Ishikawa (cell line): ENCODE measurements around the gene ALG8.
A peak's percentile ranks its signal among the peaks of the same experiment; 100 is the strongest.

Source experiments
- CEBPB ChIP-seq: IDR thresholded peaks from 2 replicates; pipeline ENCODE4 v1.6.1; 2012
- CREB1 ChIP-seq: IDR thresholded peaks from 2 replicates; pipeline ENCODE4 v1.6.1; 2012; ENCODE audit warnings: low read depth
- EGR1 ChIP-seq: IDR thresholded peaks from 2 replicates; pipeline ENCODE4 v1.6.1; 2012
- EP300 ChIP-seq: IDR thresholded peaks from 2 replicates; pipeline ENCODE4 v1.6.1; 2012; ENCODE audit warnings: borderline replicate concordance
- FOXM1 ChIP-seq: IDR thresholded peaks from 2 replicates; pipeline ENCODE4 v1.6.1; 2012; ENCODE audit warnings: low read depth, borderline replicate concordance
- NFIC ChIP-seq: IDR thresholded peaks from 2 replicates; pipeline ENCODE4 v1.6.1; 2012
- RAD21 ChIP-seq: IDR thresholded peaks from 2 replicates; pipeline ENCODE4 v1.6.1; 2012; ENCODE audit warnings: low read depth
- TAF1 ChIP-seq: IDR thresholded peaks from 2 replicates; pipeline ENCODE4 v1.6.1; 2012; ENCODE audit warnings: low read depth, mild to moderate bottlenecking
- TCF12 ChIP-seq: IDR thresholded peaks from 2 replicates; pipeline ENCODE4 v1.6.1; 2012; ENCODE audit warnings: low read depth
- TEAD4 ChIP-seq: IDR thresholded peaks from 2 replicates; pipeline ENCODE4 v1.6.1; 2012
- YY1 ChIP-seq: IDR thresholded peaks from 2 replicates; pipeline ENCODE4 v1.6.1; 2012; ENCODE audit warnings: low read depth
- ZBTB7A ChIP-seq: IDR thresholded peaks from 2 replicates; pipeline ENCODE4 v1.6.1; 2012; ENCODE audit warnings: low read depth
- TF ChIP-seq, protein P1 (sequence below): IDR thresholded peaks from 2 replicates; pipeline ENCODE4 v1.6.1; 2012; ENCODE audit warnings: low read depth, mild to moderate bottlenecking
- TF ChIP-seq, protein P2 (sequence below): IDR thresholded peaks from 2 replicates; pipeline ENCODE4 v1.6.1; 2012

DNA sequence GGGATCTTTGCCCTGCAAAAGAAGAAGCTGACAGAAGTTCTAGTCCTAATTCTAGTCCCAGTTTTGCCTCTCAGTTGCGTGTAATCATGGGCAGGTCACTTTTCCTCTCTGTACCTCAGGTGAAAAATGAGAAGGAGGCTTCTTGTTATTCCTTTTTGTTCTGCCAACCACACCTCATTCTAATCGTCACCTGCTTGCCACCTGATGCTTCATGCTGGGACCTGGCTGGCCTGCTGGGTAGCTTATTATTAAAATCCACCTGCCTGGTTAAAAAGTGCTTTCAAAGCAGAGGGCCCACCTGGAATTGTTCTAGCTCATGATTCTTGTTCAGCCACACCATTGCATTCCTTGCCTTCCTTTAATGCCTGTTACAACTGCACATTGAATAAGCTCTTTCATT, 8.4 kb upstream of the ALG8 start:
- TF ChIP-seq CEBPB = no peak
- peak; percentile 34; the same call in 1 of the 2 replicates for TF ChIP-seq EP300
- no peak for TF ChIP-seq EGR1
- TF ChIP-seq RAD21 = no peak
- no peak for TF ChIP-seq NFIC
- no peak for TF ChIP-seq YY1
- TF ChIP-seq TEAD4 = peak; percentile 38
- TF ChIP-seq TAF1 = no peak
- TF ChIP-seq, protein P1, sequence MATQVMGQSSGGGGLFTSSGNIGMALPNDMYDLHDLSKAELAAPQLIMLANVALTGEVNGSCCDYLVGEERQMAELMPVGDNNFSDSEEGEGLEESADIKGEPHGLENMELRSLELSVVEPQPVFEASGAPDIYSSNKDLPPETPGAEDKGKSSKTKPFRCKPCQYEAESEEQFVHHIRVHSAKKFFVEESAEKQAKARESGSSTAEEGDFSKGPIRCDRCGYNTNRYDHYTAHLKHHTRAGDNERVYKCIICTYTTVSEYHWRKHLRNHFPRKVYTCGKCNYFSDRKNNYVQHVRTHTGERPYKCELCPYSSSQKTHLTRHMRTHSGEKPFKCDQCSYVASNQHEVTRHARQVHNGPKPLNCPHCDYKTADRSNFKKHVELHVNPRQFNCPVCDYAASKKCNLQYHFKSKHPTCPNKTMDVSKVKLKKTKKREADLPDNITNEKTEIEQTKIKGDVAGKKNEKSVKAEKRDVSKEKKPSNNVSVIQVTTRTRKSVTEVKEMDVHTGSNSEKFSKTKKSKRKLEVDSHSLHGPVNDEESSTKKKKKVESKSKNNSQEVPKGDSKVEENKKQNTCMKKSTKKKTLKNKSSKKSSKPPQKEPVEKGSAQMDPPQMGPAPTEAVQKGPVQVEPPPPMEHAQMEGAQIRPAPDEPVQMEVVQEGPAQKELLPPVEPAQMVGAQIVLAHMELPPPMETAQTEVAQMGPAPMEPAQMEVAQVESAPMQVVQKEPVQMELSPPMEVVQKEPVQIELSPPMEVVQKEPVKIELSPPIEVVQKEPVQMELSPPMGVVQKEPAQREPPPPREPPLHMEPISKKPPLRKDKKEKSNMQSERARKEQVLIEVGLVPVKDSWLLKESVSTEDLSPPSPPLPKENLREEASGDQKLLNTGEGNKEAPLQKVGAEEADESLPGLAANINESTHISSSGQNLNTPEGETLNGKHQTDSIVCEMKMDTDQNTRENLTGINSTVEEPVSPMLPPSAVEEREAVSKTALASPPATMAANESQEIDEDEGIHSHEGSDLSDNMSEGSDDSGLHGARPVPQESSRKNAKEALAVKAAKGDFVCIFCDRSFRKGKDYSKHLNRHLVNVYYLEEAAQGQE = no peak
- TF ChIP-seq, protein P2, sequence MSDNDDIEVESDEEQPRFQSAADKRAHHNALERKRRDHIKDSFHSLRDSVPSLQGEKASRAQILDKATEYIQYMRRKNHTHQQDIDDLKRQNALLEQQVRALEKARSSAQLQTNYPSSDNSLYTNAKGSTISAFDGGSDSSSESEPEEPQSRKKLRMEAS = no peak
- TF ChIP-seq TCF12 = peak; percentile 77
- TF ChIP-seq CREB1 = no peak
- no peak for TF ChIP-seq ZBTB7A
- no peak for TF ChIP-seq FOXM1
